DMS 273 (cell line): ENCODE results near the gene UQCR11.
A peak's percentile ranks its signal among the peaks of the same experiment; 100 is the strongest.

Experiments used
- DNase-seq: peaks from one replicate; lab custom pipeline; 2025; ENCODE audit not compliant: unreplicated experiment; lab: John Stamatoyannopoulos, UW

UQCR11 gene

DNA sequence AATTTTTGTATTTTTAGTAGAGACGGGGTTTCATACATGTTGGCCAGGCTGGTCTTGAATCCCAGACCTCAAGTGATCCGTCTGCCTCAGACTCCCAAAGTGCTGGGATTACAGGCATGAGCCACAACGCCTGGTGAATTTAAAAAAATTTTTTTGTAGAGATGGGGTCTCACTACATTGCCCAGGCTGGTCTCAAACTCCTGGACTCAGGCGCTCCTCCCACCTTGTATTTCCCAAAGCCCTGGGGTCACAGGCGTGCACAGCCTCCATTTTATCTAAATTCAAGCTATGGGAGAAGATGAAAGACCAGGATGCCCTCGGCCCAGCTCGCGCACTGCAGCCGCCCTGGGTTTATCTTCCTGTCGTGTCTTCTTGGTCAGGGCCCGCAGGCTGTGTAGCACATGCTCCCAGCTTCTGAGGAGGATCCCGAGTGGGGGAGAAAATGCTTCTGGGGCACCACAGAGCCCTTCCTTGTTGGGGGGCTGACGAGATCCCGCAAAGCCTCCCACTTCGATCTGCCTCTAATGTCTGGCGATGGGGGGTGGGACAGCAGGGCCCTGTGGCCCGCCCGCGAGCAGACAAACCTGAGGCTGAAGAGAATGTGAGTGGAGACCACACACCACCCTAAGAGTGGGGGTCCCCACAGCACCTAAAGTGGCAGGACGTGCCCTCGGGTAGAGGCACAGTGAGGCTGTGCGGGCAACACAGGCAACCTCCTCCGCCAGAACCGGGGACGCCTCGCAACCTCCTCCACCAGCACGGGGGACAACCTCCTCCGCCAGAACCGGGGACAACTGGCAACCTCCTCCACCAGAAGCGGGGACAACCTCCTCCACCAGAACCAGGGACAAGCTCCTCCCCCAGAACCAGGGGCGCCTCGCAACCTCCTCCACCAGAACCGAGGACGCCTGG, 31.3 kb upstream of the UQCR11 start:
- DNase-seq, result no peak

DNA sequence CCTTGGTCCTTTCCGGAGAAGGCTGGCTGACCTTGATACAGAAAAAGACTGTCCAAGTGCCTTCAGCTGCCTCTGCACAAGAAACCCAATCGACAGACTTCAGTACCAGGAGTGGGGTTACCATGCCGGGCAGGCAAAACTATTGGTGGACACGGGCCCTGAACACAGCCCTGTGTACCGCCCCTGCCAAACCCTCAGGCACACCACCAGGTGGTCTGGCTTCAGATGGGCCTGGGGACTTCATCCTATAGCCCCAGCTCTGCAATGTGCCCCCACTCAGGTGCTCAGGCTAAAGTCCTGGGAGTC, 29.6 kb upstream of the UQCR11 start:
- no peak for DNase-seq

DNA sequence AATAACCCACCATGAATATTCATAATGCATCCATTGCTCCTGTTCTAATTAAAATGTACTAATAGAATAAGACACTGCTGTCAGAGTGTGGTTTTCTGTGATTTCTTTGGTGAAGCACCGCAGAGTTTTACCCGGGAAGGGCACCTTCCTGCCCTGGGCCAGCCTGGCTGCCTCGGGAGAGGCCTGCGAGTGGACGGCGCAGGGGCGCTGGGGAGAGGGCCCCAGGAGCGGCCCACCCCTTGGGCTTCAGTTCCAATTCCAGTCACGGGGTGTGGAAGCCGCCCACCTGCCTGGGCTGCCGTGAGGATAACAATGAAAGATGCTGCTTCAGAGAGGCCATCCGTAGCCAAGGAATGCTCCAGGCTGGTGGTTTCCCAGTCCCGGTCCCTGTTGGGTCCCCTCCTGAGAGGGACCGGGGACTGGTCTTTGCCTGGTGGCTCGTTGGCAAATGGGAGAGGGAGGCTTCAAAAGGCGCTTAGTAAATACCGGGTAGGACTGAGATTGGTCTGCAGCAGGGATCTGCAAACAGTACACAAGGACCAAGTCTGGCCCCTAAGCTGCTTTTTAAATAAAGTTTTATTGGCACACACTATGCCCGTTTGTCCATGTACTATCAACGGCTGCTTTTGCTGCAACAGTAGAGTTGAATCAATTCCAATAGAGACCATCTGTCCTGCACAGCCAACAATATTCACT, 29.1 kb upstream of the UQCR11 start:
- DNase-seq, result peak; percentile 78

DNA sequence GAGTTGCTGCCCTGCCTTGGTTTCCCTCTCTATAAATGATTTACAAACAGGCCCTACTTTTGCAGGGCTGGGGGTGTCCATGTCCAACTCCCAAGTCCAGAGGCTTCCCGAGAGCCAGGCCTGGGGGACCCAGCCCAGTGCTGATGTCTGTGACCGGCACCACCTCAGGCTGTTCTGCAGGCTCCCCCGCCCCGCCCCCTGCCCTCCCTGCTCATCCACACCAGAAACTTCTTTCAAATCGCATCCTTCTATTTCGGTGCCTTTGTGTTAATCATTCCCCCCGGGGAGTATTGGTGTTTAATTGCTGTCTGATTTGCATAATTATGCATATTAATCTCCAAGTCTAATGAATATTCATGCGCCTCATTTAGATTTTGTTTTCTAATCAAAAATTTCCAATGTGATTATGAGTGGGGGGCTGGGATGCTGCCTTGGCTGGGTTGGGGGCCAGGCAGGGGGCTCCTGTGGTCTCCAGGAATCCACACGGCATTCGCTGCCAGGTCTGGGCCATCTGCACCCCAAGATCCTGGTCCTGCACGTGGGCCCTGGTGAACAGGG, 28.1 kb upstream of the UQCR11 start:
- no peak for DNase-seq

DNA sequence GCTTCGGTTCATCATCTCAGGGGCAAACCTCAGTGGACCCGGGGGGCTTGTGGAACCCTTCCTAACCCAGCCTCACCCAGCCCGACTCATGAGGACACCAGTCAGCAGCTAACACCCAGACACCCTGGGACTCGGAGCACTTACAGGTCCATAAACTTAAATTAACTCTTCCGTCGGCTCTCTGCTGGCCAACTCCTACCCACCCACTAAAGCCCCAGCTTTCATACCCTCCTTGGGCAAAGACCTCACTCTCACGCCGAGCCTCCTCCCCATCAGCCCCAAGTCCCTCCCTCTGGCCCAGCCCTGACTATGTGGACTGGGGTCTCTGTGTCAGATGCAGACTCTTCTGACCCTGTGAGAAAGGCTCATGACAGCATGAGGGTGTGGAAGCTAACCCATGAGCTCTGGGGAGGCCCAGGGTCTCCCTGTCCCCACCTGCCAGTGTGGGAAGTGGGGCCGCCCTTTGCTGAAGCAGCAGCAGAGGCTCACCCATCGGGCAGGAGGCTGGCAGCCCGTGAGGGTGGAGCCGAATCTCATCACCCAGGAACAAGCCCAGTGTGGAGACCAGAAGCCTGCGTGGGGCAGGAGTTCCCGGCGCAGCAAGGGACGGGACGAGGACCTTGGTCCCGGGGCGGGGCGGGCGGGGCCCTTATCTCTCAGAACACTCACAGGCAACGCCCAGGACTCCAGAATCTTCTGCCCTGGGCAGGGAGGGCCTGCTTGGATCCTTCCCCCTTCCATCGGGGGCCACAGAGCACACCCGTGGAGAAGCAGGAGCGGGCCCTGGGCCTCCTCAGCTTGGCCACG, 27.4 kb upstream of the UQCR11 start:
- DNase-seq, result no peak

DNA sequence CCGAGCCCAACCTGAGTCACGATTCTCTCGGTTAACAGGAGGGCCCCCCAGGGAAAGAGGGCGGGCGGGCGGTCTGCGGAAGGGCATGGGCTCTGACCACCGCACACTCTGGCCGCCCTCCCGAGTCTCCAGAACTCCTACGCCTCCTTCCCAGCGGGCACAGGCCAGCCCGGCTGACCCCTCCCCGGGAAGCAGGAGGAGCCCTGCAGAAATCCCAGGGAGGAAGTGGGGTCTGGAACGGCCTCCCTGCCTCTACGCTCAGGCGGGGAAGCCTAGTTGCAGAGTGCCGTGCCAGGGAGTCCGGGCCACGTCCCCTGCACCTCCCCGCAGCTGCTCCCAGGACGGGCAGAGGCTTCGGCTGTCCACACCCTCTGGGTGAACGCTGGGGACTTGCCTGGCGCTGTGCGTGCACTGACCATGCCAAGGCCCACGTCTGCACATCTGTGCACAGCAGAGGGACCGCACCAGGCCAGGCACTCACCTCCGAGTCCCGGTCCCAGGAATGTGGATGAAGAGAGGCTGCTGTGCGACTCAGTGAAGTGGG, 26.4 kb upstream of the UQCR11 start:
- no peak for DNase-seq

DNA sequence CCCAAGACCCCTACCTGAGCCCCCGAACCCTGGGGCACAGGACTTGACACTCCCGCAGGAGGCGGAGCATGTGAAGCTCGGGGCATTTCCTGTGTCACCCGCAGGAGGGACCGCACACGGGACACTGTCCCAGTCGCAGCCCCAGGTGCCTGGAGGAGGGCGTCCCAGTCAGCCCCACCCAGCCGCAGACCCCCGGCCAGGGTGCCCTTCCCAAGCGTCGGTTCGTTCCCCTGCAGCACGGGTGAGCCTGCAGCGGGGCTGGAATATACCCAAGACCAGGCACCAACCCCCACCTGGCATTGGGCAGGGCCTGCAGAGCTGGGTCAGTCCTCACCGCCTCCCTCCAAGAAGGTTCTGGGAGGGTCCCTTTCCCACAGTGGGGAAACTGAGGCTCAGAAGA, 25.5 kb upstream of the UQCR11 start:
- DNase-seq, result no peak

DNA sequence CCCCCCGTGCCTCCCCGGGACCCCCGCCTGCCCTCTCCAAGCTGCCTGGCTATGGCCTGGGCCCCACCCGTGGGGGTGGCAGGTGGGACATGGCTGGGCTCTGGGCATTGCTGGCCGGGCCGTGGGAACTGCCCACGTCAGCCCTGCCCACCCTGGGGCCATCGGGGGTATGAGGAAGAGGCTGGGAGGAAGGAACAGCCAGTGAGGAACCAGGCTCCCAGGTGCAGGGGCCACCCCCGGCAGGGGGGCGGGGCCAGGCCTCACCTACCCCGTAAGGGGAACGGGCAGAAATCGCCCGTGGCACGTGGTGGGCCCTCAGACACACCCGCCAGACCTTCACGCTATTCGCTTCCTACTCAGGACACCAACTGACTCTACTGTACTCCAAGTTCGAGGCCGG, 24.8 kb upstream of the UQCR11 start:
- DNase-seq, result no peak

DNA sequence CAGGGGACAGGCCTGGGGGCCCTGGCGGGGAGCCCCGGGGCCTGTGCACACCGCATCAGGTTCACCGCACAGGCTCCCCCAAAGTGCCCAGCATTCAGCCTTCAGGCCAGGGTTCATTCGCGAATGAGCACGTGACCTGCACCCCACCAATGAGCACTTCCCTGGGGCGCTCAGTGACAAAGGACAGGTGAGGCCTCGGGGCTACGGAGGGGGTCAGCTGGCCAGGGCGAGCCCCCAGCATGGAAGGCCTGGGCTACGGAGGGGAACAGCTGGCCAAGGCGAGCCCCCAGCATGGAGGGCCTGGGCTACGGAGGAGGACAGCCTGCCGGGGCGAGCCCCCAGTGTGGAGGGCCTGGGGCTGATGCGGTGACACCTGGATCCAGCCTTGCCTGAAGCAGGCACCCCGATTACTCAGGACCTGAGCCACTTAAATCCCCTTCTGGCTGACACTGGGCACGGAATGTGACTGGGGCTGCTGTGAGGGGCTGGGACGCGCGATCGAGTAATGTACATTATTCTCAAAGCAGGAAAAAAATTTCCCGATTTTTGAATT, 24.1 kb upstream of the UQCR11 start:
- no peak for DNase-seq

DNA sequence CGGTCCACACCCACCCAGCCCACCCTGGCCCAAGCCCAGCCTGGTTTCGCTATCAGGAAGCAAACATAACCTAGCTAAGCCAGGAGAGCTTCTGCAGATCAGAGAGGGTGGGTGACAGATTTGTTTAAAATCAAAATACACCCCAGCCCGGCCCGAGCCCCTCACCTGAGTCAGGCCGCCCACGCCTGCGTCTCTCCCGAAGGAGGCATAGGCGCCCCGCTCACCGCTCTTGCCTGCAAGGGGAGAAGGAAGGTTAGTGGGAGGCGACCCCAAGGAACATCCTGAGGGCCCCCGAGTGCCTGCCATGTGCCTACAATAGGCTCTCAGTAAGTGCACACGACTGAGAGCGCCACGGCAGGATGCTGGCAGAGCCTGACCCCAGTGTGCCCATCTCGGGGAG, 21.9 kb upstream of the UQCR11 start:
- no peak for DNase-seq

DNA sequence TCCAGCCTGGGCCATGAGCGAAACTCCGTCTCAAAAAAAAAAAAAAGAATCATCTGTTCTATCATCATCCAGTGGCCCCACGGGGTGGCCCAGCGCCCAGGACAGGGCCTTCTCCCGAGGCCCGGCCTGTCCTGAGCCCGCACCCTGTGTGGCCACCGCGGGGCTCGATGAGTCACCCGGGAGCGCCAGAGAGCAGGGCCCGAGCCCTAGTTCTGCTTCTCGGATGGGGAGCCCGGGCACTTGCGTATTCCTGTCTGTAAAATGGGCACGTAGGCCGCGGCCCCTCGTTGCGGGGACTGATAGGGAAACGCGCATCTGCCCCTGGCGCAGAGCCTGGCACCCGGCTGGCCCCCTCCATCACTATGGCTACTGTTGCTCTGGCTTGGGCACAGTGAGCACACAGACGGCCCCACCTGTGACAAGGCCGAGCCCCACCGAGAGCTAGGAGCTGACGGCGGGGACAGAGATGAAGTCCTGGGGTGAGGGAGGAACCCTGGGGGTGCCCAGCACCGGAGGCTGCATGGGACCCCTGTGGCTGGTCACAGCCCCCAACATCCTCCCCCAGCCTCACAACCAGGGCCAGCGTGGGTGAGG, 21.3 kb upstream of the UQCR11 start:
- no peak for DNase-seq

DNA sequence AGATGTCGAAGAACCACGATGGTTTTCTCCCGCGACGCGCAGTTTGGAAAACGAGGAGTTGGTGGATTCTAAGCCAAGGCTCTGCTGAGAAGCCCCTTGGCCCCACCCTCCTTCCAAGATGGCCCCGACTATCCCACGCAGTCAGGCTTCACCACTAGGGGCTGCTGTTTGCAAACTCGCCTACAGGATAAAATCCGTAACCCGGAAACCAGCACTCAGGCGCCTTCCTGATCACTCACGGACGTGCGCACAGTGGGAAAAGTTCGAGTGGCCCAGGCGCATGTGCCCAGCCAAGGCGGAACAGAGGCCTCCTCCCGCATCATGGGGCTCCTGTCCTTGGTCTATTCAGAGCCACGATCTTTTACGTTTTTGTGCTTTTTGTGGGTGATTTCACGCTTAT, 19.2 kb upstream of the UQCR11 start:
- peak; percentile 70 for DNase-seq

DNA sequence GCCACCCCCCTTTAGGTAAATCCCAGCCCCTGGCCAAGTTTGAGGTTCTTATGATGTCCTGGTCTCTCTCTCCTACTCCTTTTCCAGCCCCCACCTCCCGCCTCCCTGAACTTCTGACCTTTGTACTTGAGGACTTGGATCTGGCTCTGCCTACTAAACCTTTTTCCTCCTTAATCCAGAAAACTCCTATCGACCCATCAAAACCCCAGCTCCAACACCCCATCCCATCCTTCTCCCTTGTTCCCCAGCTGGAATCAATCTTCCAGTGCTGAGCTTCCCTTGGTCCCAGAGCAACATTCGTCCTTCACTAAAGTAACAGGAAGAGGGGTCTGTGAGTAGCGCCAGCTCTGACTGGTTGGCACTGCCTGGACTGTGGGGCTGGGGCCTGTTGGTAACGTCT, 17.3 kb upstream of the UQCR11 start:
- no peak for DNase-seq

DNA sequence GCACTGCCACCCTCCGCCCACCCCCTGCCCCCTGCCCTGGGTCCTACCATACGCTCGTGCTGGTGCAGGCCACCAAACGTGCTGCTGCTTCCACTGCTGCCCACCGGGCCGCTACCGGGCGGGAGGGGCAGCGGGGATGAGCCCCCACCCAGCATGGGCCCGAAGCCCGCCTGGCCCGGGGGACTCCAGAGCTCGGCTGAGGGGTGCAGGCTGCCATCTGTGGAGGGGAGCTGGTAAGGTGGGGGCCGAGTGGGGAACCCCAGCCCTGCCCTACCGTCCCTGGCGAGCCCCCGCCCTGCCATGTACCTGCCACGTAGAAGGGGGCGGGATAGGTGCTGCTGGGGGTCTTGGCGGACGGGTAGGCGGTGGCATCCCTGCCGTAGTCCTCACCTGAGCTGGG, 16.7 kb upstream of the UQCR11 start:
- no peak for DNase-seq

DNA sequence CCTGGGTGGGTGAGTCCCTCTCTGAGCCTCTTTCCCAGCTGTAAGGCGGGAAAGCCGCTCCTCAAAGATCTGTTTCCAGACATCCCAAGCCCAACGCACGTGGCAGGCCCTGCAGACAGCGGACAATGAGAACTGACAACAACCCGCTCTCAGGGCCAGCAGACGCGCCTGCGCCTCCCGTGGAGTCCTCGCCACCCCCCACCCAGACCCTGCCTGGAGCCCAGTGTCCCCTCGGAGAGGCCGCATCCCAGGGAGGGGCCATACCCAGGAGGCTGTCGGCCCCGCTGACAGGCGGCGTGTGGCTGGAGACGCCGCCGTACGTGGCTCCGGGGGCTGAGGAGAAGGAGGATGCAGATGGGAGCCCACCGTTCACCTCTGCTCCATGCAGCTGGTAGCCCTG, 16.3 kb upstream of the UQCR11 start:
- no peak for DNase-seq

DNA sequence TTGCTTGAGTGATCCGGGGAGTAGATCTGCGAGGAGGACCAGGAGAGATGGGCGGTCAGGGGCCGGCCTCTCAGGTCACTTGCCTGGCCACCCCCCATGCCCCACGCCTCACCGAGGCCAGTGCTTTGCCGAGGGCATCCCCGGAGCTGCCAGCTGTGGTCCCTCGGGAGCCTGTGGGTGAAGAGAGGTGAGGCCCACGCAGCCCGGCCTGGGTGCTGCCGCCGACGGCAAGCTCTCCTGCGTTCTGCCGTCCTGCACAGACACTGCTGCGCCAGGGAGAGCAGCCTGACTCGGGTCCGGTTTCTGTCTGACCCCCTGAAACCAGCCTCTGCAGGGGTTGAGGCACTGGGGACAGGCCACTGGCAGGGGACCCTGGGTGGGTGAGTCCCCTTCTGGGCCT, 15.8 kb upstream of the UQCR11 start:
- DNase-seq, result no peak

DNA sequence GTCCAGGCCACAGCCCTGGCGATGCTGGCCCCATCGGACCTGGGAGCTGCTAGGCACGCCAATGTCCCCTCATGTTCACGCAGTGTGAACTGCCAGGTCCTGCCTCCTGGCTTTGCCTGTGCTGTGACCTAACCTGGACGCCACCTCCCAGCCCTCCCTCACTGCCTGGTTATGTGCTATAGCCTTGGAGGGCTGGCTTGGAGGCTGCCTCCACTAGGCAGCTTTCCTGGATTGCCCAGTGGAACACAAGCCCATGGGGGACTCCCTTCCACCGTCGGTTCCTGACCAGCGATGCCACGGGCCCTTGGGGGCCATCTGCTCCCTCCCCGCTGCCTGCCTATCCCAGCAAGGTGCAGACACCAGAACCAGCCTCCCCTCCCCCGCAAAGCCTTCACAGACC, 15.2 kb upstream of the UQCR11 start:
- DNase-seq, result no peak

DNA sequence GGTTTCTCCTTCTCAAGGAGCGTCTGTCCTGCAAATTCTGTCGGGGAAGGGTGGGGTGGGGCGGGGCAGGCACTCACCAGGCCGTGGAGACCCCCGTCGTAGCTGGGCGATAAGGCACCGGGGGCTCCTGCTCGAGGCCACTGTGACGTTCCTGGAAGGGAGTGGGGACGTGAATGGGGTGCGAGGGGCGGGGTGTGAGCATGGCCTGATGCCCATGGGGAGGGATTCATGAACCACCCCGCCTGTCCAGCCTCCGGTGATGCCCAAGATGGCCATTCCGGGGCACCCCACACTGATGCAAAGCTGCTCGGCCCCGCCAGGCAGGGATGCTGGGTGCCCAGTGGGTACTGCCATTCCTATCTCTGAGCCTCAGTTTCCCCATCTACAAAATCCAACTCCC, 14.4 kb upstream of the UQCR11 start:
- no peak for DNase-seq

DNA sequence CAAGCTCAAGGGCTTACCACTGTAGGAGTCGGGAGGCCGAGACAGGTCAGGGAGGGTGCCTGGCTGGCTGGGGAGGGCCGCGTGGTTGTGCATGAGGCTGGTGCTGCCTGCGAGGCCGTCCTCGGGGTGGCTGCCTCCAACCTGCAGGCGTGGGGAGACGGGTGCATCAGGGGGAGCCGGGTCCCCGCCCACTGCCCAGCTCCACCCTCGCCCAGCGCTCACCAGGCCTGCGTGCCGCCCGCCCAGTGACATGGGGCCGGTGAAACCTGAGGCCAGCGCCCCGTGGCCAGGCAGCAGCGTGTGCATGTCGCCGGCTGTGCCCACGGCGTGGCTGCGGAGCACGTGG, 13.8 kb upstream of the UQCR11 start:
- DNase-seq, result no peak

DNA sequence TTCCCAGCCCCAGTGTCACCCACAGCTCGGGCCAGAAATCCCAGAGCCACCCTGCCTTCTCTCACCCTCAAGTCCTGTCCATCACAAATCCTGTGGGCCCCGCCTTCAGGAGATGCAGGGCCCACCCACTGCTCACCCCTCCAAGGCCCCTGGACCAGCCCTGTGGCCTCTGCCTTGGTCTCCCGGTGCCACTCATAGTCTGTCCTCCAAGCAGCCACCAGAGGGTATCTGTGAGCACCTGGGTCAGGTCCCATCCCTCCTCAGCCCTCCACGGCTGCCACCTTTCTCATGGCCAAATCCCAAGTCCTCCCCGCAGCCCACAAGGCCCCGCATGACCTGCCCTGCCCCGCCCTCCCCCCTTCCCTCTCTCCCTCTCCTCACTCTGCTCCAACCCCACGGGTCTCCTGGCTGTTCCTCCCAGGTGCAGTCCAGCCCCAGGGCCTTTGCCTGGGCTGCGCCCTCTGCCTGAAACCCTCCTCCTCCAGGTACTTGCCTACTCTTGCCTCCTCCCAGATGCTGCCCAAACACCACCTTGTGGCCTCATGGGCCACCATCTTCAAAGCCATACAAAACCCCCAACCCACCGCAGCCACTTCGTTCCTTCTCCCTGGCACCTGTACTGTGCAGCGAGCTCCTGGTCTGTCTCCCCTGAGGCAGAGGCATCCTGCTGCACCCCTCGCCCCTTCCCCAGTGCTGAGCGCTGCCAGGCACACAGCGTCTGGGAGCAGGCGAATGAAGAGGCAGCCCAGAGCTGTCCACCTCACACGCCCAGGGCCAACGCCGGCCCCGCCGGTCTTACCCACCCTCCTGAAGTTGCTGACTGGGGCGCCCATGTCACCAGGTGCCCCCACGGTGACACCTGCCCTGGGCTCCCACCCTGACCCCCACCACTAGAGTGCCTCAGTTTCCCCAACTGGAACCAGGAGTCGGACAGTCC, 13.2 kb upstream of the UQCR11 start:
- DNase-seq, result peak; percentile 66
